Stimulated activated CD4-positive, alpha-beta T cell treated with anti-CD3 and anti-CD28 coated beads, Interleukin-2, amount 100 ng/mL, for 24 hours (primary cell): ENCODE results near the gene ADAP1.
"Not testable (repeated sequence)": the region's sequence is repeated elsewhere in the genome, so short reads cannot be mapped to it uniquely, and the experiment has no call there.

ENCODE experiments used
- DNase-seq, 2 donors: peaks; one replicate each; pipeline ENCODE4 v3.0.0-alpha.2; 2020

Gene ADAP1

GRCh38 chr7:935874-936385 is 18.6 kb downstream of the ADAP1 start:
- DNase-seq: no peak

DNA sequence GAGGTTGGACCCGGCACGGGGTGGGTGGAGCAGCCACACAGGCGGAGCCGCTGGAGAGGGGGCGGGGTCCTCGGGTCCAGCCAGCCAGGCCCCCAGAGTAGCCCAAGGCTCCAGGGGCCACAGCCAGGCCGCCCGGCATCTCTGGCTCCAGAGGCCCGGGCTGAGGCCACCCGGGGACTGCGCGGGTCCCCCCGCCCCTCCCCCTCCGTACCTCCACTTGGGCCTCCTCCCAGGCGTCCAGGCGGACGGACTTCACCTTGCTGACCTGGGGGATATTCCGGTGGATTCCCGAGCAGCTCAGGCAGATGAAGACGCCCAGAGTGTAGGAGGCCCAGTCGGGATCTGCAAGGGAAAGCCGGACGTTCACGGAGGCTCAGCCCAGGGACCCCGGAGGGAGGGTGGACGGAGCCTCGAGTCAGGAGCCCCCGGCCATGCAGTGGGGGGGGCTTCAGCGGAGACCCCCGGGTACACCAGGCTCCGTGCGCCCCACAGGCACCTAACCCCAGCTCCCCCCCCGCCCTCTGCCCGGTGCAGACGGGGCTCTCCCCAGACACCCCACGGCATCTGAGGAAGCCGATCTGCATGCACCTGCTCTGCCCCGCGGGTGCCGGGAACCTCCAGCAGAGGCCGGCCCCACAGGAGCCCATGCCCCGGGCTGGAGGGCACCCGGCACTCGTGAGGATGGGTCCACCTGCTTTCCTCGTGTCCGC is 19.2 kb downstream of the ADAP1 start:
- DNase-seq: no peak

GRCh38 chr7:934469-935163 is 19.9 kb downstream of the ADAP1 start:
- no peak for DNase-seq

GRCh38 chr7:932651-932975 is 21.9 kb downstream of the ADAP1 start:
- DNase-seq: no peak

GRCh38 chr7:931871-932650 is 22.4 kb downstream of the ADAP1 start:
- no peak for DNase-seq

GRCh38 chr7:930975-931758 is 23.3 kb downstream of the ADAP1 start:
- no peak for DNase-seq

GRCh38 chr7:929311-929711 is 25.2 kb downstream of the ADAP1 start:
- DNase-seq: no peak

- DNase-seq: no peak
Measured at GRCh38 chr7:927031-927671, 27.3 kb downstream of the ADAP1 start.

DNA sequence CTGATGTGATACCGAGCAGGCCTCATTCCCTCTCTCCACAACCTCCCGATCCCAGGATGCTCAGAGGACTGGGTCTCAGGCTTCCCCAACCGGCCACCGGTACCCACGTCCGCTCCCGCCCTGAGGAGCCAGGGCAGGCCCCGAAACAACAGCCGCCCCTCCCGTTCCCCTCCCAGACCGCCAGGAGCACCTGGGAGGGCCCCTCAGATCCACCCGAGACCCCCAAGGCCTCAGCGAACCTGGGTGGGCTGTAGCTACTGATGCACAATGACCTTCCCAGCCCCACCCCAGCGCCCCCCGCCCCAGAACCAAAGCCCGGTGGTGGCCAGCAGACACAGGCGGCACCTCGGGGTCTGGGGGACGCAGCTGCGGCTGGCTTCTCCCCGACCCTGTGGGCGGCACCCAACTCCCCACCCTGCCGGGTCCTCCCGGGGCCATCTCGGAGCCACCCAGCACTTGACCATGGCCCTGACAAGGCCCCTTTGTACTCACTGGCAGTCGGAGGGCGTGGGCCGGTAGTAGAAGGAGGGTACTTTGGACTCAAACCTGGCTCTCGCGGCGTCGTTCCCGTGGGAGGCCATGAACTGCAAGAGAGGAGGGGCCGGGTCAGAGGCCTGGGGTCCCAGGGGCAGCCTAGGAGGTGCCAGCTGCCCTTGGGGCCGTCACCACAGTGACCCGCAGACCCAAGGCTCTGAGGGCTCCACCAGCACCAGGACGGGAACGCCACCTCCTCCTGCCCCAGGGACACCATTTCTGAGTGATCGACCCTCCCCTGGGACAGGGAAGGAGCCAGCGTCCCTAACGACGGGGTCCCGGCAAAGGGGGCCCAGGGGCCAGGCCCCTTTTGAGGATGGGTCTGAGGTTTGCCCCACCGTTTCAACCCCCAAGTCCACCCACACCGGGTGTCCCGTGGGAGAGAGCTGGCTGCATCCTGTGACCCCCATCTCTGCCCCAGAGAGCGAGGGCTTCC is 28.1 kb downstream of the ADAP1 start:
- DNase-seq: no peak

GRCh38 chr7:925601-926000 is 28.9 kb downstream of the ADAP1 start:
- no peak for DNase-seq

GRCh38 chr7:924541-925231 is 29.8 kb downstream of the ADAP1 start:
- DNase-seq: peak; percentile 75 to 77

DNA sequence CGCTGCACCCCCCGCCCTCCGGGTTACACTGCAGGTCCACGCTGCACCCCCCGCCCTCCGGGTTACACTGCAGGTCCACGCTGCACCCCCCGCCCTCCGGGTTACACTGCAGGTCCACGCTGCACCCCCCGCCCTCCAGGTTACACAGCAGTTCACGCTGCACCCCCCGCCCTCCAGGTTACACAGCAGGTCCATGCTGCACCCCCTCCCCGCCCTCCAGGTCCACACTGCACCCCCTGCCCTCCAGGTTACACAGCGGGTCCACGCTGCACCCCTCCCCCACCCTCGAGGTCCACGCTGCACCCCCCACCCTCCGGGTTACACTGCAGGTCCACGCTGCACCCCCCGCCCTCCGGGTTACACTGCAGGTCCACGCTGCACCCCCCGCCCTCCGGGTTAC is 30.4 kb downstream of the ADAP1 start:
- DNase-seq: not testable (repeated sequence)

GRCh38 chr7:923108-924041 is 31.1 kb downstream of the ADAP1 start:
- peak; percentile 92 to 93 for DNase-seq

GRCh38 chr7:922334-923107 is 32.0 kb downstream of the ADAP1 start:
- DNase-seq: peak; percentile 56 to 59

DNA sequence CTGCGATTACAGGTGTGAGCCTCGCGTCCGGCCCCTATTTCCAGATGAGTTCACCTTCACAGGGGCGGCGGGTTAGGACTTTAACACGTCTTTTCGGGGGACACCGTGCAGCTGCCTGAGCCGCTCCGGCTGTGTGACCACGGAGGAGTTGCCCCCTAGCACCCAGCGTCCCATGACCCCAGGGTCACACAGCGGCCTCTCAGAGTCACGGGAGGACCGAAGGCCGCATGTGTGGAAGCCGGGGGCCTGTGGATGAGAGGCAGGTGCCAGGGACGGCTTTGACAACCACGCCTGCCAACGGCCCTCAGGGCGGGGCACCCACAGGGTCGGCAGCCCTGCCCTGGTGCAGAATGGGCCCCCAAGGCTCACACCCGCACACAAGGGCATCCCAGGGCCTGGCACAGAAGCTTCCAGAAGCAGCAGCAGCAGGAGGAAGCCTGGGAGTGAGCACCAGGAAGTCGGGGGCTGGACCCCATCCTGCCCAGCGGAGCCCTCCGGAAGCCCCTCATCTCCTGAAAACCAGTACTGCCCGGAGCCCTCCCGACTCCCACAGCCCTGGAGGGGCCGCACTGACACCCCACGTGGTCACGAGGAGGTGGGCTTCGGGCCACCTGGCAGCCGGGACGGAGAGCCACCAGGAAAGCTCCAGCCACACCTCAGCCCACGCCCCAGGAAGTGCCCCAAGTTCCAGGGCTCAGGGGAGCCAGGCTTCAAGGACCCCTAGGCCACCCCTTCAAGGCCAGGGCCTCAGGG is 32.7 kb downstream of the ADAP1 start:
- DNase-seq: peak in 1 of 2 donors; percentile 27

DNA sequence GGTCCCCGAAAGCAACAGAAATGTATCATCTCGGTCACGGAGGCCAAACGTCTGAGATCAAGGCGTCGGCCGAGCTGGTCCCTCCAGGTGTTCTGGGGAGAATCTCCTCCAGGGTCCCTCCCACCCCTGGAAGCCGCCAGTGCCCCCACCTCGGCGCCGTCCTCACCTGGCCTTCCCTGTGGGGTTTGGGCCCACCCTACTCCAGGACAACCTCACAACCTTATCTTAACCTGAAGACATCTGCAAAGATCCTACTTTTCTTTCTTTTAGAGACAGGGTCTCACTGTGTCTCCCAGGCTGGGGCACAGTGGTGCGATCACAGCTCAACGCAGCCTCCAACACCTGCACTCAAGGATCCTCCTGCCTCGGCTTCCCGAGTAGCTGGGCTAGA is 33.4 kb downstream of the ADAP1 start:
- peak in 1 of 2 donors; percentile 7 for DNase-seq

- peak; percentile 49 to 58 for DNase-seq
Measured at GRCh38 chr7:920351-921070, 34.0 kb downstream of the ADAP1 start.
